ENCODE measurements around the gene GJC1.

The GJC1 gene

GRCh38 chr17:44795421-44795820, 34.7 kb downstream of the GJC1 start:
- no peak for TF ChIP-seq CTCF (IDR thresholded peaks at IDR 0.05)

- TF ChIP-seq CTCF (IDR thresholded peaks at IDR 0.05) = no peak
Observed at GRCh38 chr17:44794851-44795413, 35.2 kb downstream of the GJC1 start.

- TF ChIP-seq CTCF (IDR thresholded peaks at IDR 0.05) = no peak
Observed at GRCh38 chr17:44793885-44794842, 35.9 kb downstream of the GJC1 start.

GRCh38 chr17:44792276-44792675, 37.8 kb downstream of the GJC1 start:
- TF ChIP-seq CTCF (IDR thresholded peaks at IDR 0.05) = no peak

- TF ChIP-seq CTCF (IDR thresholded peaks at IDR 0.05) = no peak
Observed at GRCh38 chr17:44788139-44788538, 41.9 kb downstream of the GJC1 start.

- no peak for TF ChIP-seq CTCF (IDR thresholded peaks at IDR 0.05)
Observed at GRCh38 chr17:44787271-44787940, 42.7 kb downstream of the GJC1 start.

GRCh38 chr17:44786551-44787081, 43.5 kb downstream of the GJC1 start:
- no peak for TF ChIP-seq CTCF (IDR thresholded peaks at IDR 0.05)

Measured in LNCAP (cell line).